ENCODE measurements around the gene PLEKHJ1. TPM values are rescaled to one million over a fixed set of nuclear protein-coding genes. Genes with fewer than 3 reads are reported as not detected.
"Not testable (repeated sequence)": the region's sequence is repeated elsewhere in the genome, so short reads cannot be mapped to it uniquely, and the experiment has no call there.

Gene PLEKHJ1
- total RNA-seq, 1 experiment from 2014 or later: 119 TPM

DNA sequence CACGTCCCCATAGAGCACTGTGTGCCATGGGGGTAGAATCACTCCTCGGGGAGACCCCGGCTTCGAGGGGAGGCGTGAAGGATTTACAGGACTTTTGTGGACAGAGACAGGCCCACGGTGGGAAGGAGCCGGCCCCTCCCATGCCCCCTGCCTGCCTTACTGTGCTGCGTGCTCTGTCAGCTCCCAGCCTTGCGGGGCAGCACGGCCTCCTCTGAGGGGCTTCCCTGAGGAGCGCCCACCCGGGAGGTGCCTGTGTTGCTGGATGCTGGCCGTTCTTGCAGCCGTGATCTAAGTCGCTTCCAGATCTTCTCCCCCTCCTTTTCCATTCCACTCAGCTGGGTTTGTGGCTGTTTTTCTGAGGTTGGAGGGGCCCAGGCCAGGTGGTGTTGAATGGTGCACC, 29.1 kb downstream of the PLEKHJ1 start:
- H3K4me1 ChIP-seq: peaks cover 9% of the 10 kb centered on the region
- no peaks in the 10 kb centered on the region for H3K27me3 Mint-ChIP-seq (ENCODE audit: insufficient read depth, unreplicated experiment)
- ChIA-PET CTCF (no interaction called here), POLR2A (no interaction called here)
- no peak for DNase-seq
- intact Hi-C loops (cut with micrococcal nuclease; ENCODE audit: unreplicated experiment): no loop called here
- H3K27me3 ChIP-seq (replicated peaks; ENCODE audit: control insufficient read depth, insufficient read depth, low read length): no peaks in the 10 kb centered on the region
- TF ChIP-seq, protein P1, sequence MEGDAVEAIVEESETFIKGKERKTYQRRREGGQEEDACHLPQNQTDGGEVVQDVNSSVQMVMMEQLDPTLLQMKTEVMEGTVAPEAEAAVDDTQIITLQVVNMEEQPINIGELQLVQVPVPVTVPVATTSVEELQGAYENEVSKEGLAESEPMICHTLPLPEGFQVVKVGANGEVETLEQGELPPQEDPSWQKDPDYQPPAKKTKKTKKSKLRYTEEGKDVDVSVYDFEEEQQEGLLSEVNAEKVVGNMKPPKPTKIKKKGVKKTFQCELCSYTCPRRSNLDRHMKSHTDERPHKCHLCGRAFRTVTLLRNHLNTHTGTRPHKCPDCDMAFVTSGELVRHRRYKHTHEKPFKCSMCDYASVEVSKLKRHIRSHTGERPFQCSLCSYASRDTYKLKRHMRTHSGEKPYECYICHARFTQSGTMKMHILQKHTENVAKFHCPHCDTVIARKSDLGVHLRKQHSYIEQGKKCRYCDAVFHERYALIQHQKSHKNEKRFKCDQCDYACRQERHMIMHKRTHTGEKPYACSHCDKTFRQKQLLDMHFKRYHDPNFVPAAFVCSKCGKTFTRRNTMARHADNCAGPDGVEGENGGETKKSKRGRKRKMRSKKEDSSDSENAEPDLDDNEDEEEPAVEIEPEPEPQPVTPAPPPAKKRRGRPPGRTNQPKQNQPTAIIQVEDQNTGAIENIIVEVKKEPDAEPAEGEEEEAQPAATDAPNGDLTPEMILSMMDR (IDR thresholded peaks at IDR 0.05; ENCODE audit: insufficient read depth in 1 of 2, low read depth in 1 of 2, low read length in 1 of 2, severe bottlenecking in 1 of 2, unreplicated experiment in 1 of 2): no peak
- no peak overlapping the region for H3K4me3 ChIP-seq (ENCODE audit: low read depth, low read length)
- no peak overlapping the region for H3K27ac Mint-ChIP-seq (ENCODE audit: unreplicated experiment)
- peaks cover 59% of the 10 kb centered on the region for H3K36me3 Mint-ChIP-seq (ENCODE audit: insufficient read depth, unreplicated experiment)
- H3K4me3 Mint-ChIP-seq (ENCODE audit: unreplicated experiment): no peak overlapping the region
- no peaks in the 10 kb centered on the region for H3K9me3 ChIP-seq
- H3K36me3 ChIP-seq (ENCODE audit: control insufficient read depth, insufficient read depth, low read length): peaks cover 6% of the 10 kb centered on the region
- BruUV-seq (replicated peaks): no TSS peak
- H3K9me3 Mint-ChIP-seq (ENCODE audit: unreplicated experiment): no peaks in the 10 kb centered on the region
- peaks cover 6% of the 10 kb centered on the region for H3K4me1 Mint-ChIP-seq (ENCODE audit: low read depth, unreplicated experiment)

DNA sequence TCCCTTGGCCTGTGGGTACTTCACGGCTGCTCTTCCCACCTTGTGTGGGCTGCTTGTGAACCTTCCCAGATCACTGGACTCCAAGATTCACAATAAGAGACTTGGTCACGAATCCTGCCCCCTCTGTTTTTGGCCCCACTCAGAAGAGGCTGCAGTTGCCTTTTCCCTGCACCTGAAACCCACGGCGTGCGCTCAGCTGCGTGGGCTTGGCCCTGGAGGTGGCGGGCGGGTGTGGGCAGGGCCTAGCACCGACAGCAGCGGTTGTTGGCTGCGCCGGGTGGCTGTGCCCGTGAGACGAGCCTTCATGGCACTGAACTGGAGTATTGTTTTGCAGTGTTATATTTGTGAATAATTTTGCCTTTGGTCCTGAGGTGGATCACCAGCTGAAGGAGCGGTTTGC, 33.8 kb downstream of the PLEKHJ1 start:
- Histone ChIP-seq H3K4me1 (no peaks in the 10 kb centered on the region), H3K36me3 (ENCODE audit: control insufficient read depth, insufficient read depth, low read length) (peaks cover 1% of the 10 kb centered on the region; the same call in 1 of the 2 replicates), H3K4me3 (ENCODE audit: low read depth, low read length) (no peak overlapping the region), H3K9me3 (no peaks in the 10 kb centered on the region), H3K27me3 (replicated peaks; ENCODE audit: control insufficient read depth, insufficient read depth, low read length) (no peaks in the 10 kb centered on the region)
- ChIA-PET CTCF (no interaction called here), POLR2A (no interaction called here)
- intact Hi-C loops (cut with micrococcal nuclease; ENCODE audit: unreplicated experiment): no loop called here
- no peak for DNase-seq
- TF ChIP-seq, protein P1 (IDR thresholded peaks at IDR 0.05; ENCODE audit: insufficient read depth in 1 of 2, low read depth in 1 of 2, low read length in 1 of 2, severe bottlenecking in 1 of 2, unreplicated experiment in 1 of 2): no peak
- Mint-ChIP-seq H3K27ac (ENCODE audit: unreplicated experiment) (no peak overlapping the region), H3K4me3 (ENCODE audit: unreplicated experiment) (no peak overlapping the region), H3K27me3 (ENCODE audit: insufficient read depth, unreplicated experiment) (no peaks in the 10 kb centered on the region), H3K9me3 (ENCODE audit: unreplicated experiment) (no peaks in the 10 kb centered on the region), H3K36me3 (ENCODE audit: insufficient read depth, unreplicated experiment) (peaks cover 58% of the 10 kb centered on the region), H3K4me1 (ENCODE audit: low read depth, unreplicated experiment) (no peaks in the 10 kb centered on the region)
- no TSS peak for BruUV-seq (replicated peaks)

DNA sequence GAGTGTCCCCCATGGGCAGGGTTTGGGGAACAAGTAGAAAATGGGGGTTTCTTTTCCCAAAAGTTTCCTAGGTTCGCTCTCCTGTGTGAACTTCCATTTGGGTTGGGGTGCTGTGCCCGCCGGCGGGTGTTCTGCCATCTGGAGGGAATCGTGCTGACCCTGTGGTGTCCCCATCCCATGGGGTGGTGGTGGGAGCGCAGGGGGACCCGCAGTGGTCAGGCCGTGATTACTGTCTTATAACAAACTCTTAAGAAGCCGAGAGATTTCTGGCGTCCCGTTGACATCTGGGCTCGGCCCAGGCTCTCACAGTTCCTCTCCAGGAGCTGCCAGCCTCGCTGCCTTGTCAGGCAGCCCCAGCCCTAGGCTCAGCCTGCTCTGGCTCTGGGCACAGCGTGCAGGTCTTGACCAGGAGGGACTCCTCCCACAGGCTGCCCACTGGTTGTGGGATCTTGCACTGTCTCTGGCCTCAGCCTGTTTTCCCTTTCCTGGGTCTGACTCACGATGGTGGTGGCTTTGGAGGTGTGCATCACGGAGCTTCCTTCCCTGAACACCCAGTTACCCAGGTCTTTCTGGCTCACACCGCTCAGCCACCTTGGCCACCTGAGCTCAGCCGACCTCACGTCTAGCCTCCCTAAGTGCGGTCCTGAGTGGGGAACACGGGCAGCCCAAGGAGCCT, 34.5 kb downstream of the PLEKHJ1 start:
- H3K4me3 ChIP-seq (ENCODE audit: low read depth, low read length): no peak overlapping the region
- peaks cover 1% of the 10 kb centered on the region; the same call in 1 of the 2 replicates for H3K36me3 ChIP-seq (ENCODE audit: control insufficient read depth, insufficient read depth, low read length)
- no peaks in the 10 kb centered on the region for H3K27me3 ChIP-seq (replicated peaks; ENCODE audit: control insufficient read depth, insufficient read depth, low read length)
- ChIA-PET CTCF (no interaction called here), POLR2A (no interaction called here)
- H3K9me3 Mint-ChIP-seq (ENCODE audit: unreplicated experiment): no peaks in the 10 kb centered on the region
- H3K4me3 Mint-ChIP-seq (ENCODE audit: unreplicated experiment): no peak overlapping the region
- H3K4me1 ChIP-seq: no peaks in the 10 kb centered on the region
- H3K9me3 ChIP-seq: no peaks in the 10 kb centered on the region
- TF ChIP-seq, protein P1 (IDR thresholded peaks at IDR 0.05; ENCODE audit: insufficient read depth in 1 of 2, low read depth in 1 of 2, low read length in 1 of 2, severe bottlenecking in 1 of 2, unreplicated experiment in 1 of 2): no peak
- H3K36me3 Mint-ChIP-seq (ENCODE audit: insufficient read depth, unreplicated experiment): peaks cover 62% of the 10 kb centered on the region
- H3K4me1 Mint-ChIP-seq (ENCODE audit: low read depth, unreplicated experiment): no peaks in the 10 kb centered on the region
- no peak overlapping the region for H3K27ac Mint-ChIP-seq (ENCODE audit: unreplicated experiment)
- no peaks in the 10 kb centered on the region for H3K27me3 Mint-ChIP-seq (ENCODE audit: insufficient read depth, unreplicated experiment)
- intact Hi-C loops (cut with micrococcal nuclease; ENCODE audit: unreplicated experiment): no loop called here
- no peak for DNase-seq
- no TSS peak for BruUV-seq (replicated peaks)

DNA sequence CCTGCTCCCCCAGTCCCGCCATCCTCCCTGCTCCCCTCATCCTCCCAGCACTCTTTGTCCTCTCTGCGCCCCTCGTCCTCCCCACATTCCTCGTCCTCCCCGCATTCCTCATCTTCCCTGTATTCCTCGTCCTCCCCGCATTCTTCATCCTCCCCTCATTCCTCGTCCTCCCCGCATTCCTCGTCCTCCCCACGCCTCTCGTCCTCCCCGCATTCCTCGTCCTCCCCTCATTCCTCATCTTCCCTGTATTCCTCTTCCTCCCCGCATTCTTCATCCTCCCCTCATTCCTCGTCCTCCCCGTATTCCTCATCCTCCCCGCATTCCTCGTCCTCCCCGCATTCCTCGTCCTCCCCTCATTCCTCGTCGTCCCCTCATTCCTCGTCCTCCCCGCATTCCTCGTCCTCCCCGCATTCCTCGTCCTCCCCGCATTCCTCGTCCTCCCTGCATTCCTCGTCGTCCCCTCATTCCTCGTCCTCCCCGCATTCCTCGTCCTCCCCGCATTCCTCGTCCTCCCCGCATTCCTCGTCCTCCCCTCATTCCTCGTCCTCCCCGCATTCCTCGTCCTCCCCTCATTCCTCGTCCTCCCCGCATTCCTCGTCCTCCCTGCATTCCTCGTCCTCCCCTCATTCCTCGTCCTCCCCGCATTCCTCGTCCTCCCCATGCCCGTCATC, 35.4 kb downstream of the PLEKHJ1 start:
- POLR2A ChIA-PET; H3K27me3 ChIP-seq (replicated peaks; ENCODE audit: control insufficient read depth, insufficient read depth, low read length); DNase-seq; H3K9me3 Mint-ChIP-seq (ENCODE audit: unreplicated experiment); H3K4me1 ChIP-seq; BruUV-seq (replicated peaks); H3K4me1 Mint-ChIP-seq (ENCODE audit: low read depth, unreplicated experiment); H3K27ac Mint-ChIP-seq (ENCODE audit: unreplicated experiment); H3K4me3 ChIP-seq (ENCODE audit: low read depth, low read length); intact Hi-C loops (cut with micrococcal nuclease; ENCODE audit: unreplicated experiment); H3K4me3 Mint-ChIP-seq (ENCODE audit: unreplicated experiment); CTCF ChIA-PET; H3K9me3 ChIP-seq; H3K27me3 Mint-ChIP-seq (ENCODE audit: insufficient read depth, unreplicated experiment); H3K36me3 ChIP-seq (ENCODE audit: control insufficient read depth, insufficient read depth, low read length): not testable (repeated sequence)
- H3K36me3 Mint-ChIP-seq (ENCODE audit: insufficient read depth, unreplicated experiment): peaks cover 58% of the 10 kb centered on the region

All from Caco-2 (cell line).